GM20000 (cell line): ENCODE measurements around the gene DHX16.
A peak's percentile ranks its signal among the peaks of the same experiment; 100 is the strongest.

ENCODE experiments used
- DNase-seq: peaks from one replicate; pipeline ENCODE4 v3.0.0; 2012; ENCODE audit warnings: low spot score
- CTCF ChIP-seq: IDR thresholded peaks from 2 replicates; pipeline ENCODE4 v1.5.1; 2012; ENCODE audit warnings: mild to moderate bottlenecking, control low read depth; ENCODE audit errors: extremely low read depth, missing control alignments

DHX16 gene

GRCh38 chr6:30689985-30690384, 17.2 kb upstream of the DHX16 start:
- TF ChIP-seq CTCF, result no peak
- DNase-seq, result no peak

GRCh38 chr6:30689022-30689865, 16.4 kb upstream of the DHX16 start:
- TF ChIP-seq CTCF, result no peak
- no peak for DNase-seq

- no peak for TF ChIP-seq CTCF
- DNase-seq, result no peak
These were observed 15.8 kb upstream of the DHX16 start for GRCh38 chr6:30688569-30688968.

DNA sequence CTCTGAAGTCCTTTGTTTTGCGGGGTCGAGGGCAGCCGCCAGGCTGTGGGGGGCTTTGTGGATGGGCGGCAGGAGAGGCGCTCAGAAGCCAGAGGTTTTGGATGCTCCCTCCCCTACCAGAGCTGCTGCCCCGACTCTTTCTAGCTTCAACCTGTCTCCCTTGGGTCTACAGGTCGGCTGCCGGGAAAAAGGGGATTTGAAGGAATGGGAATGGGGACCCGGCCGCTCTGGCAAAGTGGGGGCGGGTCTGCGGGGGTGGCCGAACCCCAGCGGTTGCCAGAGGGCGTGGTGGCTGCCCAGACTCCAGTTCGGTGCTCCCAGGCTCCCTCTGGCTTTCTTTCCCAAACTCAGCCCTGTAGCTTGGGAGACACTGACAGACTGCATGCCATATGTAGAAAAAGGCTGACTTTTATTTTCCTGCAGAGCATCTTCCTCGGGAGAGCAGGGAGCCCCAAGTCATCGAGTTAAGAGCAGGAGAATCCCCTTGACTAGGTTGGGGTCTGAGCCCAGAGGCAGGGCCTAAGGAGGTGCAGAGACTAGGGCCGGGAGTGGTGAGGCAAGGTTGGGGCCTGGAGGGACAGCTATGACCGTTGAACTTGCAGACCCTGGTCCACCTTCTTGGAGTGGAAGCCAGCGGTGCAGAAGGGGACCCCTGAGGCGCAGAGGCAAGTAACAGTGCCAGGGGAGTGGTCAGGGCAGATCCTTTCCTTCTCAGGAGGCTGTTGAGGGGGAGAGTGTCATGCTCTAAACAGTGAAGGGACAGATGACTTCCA, 15.0 kb upstream of the DHX16 start:
- no peak for TF ChIP-seq CTCF
- DNase-seq, result no peak

DNA sequence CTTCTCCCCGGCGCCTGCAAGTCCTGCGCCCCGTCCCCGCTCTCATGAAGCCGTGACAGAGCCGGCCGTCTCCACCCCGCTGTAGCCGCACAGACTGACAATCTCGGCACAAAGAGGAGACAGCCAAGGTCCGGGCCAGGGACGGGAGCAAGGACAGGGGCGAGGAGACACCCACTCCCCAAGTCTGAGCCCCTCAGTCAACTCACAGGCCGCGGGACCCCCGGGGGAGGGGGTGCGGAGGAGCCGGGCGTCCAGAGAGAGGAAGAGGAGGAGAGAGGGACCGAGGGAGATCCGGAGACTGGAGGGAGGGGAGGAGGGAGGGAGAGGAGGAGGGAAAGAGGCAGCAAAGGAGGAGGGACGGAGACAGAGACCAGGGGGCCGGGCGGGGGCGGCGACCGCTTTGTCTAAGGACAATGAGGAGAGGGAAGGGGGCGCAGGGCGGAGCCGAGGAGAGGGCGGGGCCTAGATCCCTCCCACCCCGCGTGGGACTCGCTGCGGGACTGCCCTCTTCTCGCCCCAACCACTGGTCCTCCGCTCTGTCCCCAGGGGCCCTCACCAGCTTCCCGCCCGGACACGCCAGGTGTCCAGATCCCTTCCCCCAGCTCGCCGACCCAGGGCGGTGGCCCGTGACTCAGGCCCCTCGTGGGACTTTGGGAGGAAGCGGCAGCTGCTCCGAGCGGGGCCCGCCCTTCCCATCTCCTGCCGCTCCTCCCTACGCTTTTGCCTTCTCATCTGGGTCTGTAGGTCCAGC, 14.3 kb upstream of the DHX16 start:
- no peak for TF ChIP-seq CTCF
- DNase-seq, result peak; percentile 90

DNA sequence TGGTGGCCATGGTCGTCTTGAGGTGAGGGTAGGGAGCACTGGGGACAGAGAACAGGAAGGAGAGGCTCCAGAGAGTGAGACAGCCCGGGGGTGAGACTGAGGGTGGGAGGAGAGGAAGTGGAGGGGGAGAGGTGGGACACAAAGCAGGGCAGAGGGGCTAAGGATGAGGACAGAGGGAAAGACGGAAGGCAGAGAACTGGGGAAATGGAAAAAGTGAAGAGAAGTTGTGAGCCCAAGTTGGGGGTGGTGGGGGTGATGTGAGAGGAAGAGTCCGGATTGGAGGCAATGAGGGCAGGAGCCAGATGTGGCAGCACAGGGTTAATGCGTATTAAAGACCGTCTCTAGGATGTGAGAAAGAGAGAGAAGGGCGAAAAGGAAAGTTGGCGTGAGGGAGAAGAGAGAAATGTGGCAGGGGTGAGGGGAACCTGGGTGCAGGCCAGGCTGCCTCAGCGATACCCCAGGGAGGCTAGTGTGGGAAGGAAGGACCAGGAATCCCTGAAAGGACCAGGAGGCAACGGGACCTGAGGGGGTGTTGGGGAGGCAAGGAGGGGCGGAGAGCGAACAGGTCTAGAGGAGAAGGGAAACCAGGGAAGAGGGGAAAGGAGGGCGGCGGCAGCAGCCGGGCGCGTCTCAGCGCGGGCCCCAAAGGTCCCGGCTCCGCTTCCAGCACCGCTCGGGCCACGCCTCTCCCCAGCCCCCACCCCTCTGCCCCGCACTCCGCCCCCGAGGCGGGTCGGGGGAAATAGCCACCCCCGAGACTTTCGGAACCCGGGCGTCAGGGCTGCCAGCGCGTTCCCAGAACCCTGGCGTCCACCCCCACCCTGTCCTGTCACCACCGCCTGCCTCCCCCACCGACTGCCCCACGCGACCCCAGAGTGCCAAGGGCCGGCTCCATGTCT, 13.5 kb upstream of the DHX16 start, which contains the start of gene PPP1R18:
TSS of gene PPP1R18 (minus strand) at position 637 of the 899 bp plus-strand sequence. CDS start at position 10, 627 bp downstream.
- TF ChIP-seq CTCF, result no peak
- peak; percentile 84 for DNase-seq
